A673 (cell line): ENCODE measurements around the gene OGDH. TPM values are rescaled to one million over a fixed set of nuclear protein-coding genes. Genes with fewer than 3 reads are reported as not detected.
A peak's percentile ranks its signal among the peaks of the same experiment; 100 is the strongest.

Source experiments
- BruUV-seq: library from RNA; stranded (reverse); fragments of 400-500 nt; replicated peaks from 2 replicates; lab custom pipeline; 2021; lab: Mats Ljungman, UMichigan
- CTCF ChIA-PET: fragments of 300-600 bp; sonication (Branson Sonifier 250); formaldehyde crosslinking; loops from one replicate; lab custom pipeline; 2022; ENCODE audit warnings: antibody characterized with exemption; lab: Charles Lee
- POLR2A ChIA-PET: fragments of 300-600 bp; sonication (Branson Sonifier 250); formaldehyde crosslinking; loops from one replicate; lab custom pipeline; 2022; ENCODE audit warnings: antibody characterized with exemption; ENCODE audit not compliant: low non-redundant PET; lab: Charles Lee
- DNase-seq: peaks from one replicate; pipeline ENCODE4 v3.0.0-alpha.2; 2015; ENCODE audit warnings: low spot score
- H3K27ac ChIP-seq: fragments of 200-600 bp; sonication (generic); 2 replicates; pipeline ENCODE4 v1.5.1; 2016; ENCODE audit warnings: mixed run types, low read depth, mild to moderate bottlenecking, mixed read lengths, antibody characterized with exemption, low read length; ENCODE audit not compliant: poor library complexity, severe bottlenecking
- H3K27me3 ChIP-seq: fragments of 200-600 bp; sonication (generic); replicated peaks from 2 replicates; pipeline ENCODE4 v1.6.1; 2017; ENCODE audit warnings: mixed run types, low read depth, mild to moderate bottlenecking, mixed read lengths, antibody characterized with exemption, low read length; ENCODE audit not compliant: insufficient read depth, poor library complexity
- H3K36me3 ChIP-seq: fragments of 200-600 bp; sonication (generic); 2 replicates; pipeline ENCODE4 v1.6.1; 2016; ENCODE audit warnings: mixed run types, mild to moderate bottlenecking, mixed read lengths, antibody characterized with exemption, low read length; ENCODE audit not compliant: insufficient read depth, poor library complexity, severe bottlenecking
- H3K4me1 ChIP-seq: fragments of 200-600 bp; sonication (generic); 2 replicates; pipeline ENCODE4 v1.6.1; 2017; ENCODE audit warnings: mixed run types, mild to moderate bottlenecking, mixed read lengths, antibody characterized with exemption, low read length; ENCODE audit not compliant: insufficient read depth, poor library complexity, severe bottlenecking
- H3K4me3 ChIP-seq: fragments of 200-600 bp; sonication (generic); 2 replicates; pipeline ENCODE4 v1.5.1; 2016; ENCODE audit warnings: low read depth, mixed run types, mild to moderate bottlenecking, mixed read lengths, low read length; ENCODE audit not compliant: poor library complexity, severe bottlenecking
- H3K9me3 ChIP-seq: fragments of 200-600 bp; sonication (generic); 2 replicates; pipeline ENCODE4 v1.6.1; 2016; ENCODE audit warnings: mixed run types, low read depth, mild to moderate bottlenecking, mixed read lengths, antibody characterized with exemption, low read length; ENCODE audit not compliant: poor library complexity, severe bottlenecking
- CTCF ChIP-seq: fragments of 300-800, 200-600 bp; sonication (generic); conservative IDR thresholded peaks from 2 replicates; pipeline ENCODE4 v1.5.1; 2017; ENCODE audit warnings: low read depth, mild to moderate bottlenecking, antibody characterized with exemption, low read length, moderate library complexity, mixed read lengths
- EZH2 ChIP-seq: fragments of 200-600 bp; sonication (generic); IDR thresholded peaks from 2 replicates; pipeline ENCODE4 v1.6.1; 2017; ENCODE audit warnings: borderline replicate concordance, low read depth, mild to moderate bottlenecking, mixed read lengths, antibody characterized with exemption, low read length; ENCODE audit not compliant: poor library complexity, severe bottlenecking
- intact Hi-C: fragments of 100-400 bp; cut with micrococcal nuclease; formaldehyde crosslinking; loops from one replicate; pipeline ENCODE4 v1.10.0; 2022; ENCODE audit not compliant: unreplicated experiment
- total RNA-seq: library from RNA; stranded (reverse); gene quantifications from 2 replicates; pipeline ENCODE4 v1.2.3, GENCODE V29; 2021

Gene OGDH
- total RNA-seq, 1 experiment from 2014 or later: 111 TPM

- Histone ChIP-seq H3K36me3 (no peaks in the 10 kb centered on the region), H3K4me3 (no peak overlapping the region), H3K27me3 (no peaks in the 10 kb centered on the region), H3K4me1 (peaks cover 25% of the 10 kb centered on the region), H3K27ac (peak overlapping the region; percentile 55), H3K9me3 (no peaks in the 10 kb centered on the region)
- ChIA-PET POLR2A (no interaction called here), CTCF (no interaction called here)
- TSS peak; percentile 28 for BruUV-seq
- intact Hi-C loops: no loop called here
- TF ChIP-seq CTCF: no peak
- peak; percentile 77 for DNase-seq
Measured at GRCh38 chr7:44638611-44639557, 32.5 kb downstream of the OGDH start.

- H3K4me1 ChIP-seq: peaks cover 25% of the 10 kb centered on the region
- intact Hi-C loops: no loop called here
- H3K27ac ChIP-seq: peak overlapping the region; percentile 55
- ChIA-PET CTCF (no interaction called here), POLR2A (no interaction called here)
- peak; percentile 45 for DNase-seq
- TF ChIP-seq EZH2 (no peak), CTCF (no peak)
- no TSS peak for BruUV-seq
- no peaks in the 10 kb centered on the region for H3K36me3 ChIP-seq
- no peak overlapping the region for H3K4me3 ChIP-seq
- no peaks in the 10 kb centered on the region for H3K9me3 ChIP-seq
- no peaks in the 10 kb centered on the region for H3K27me3 ChIP-seq
Measured at GRCh38 chr7:44639671-44640321, 33.4 kb downstream of the OGDH start.

- intact Hi-C loops: no loop called here
- no peak for TF ChIP-seq CTCF
- no peak for TF ChIP-seq EZH2
- H3K36me3 ChIP-seq: peaks cover 10% of the 10 kb centered on the region
- no peaks in the 10 kb centered on the region for H3K27me3 ChIP-seq
- peaks cover 20% of the 10 kb centered on the region for H3K4me1 ChIP-seq
- BruUV-seq: no TSS peak
- ChIA-PET POLR2A (no interaction called here), CTCF (interaction anchor here (0.5 kb wide), 1 partner anchor 424 kb away, joined by 11 read pairs; no protein-coding TSS in a partner anchor)
- H3K4me3 ChIP-seq: no peak overlapping the region
- no peak for DNase-seq
- no peak overlapping the region for H3K27ac ChIP-seq
- no peaks in the 10 kb centered on the region for H3K9me3 ChIP-seq
Measured at GRCh38 chr7:44643206-44643605, 36.8 kb downstream of the OGDH start.
